Adrenal gland (tissue), 5 donors: ENCODE results near the gene ABCB11.

Experiments
- CTCF ChIP-seq, 6 experiments: fragments of 450-650 bp in 4 of 6; fragments of 200-600 bp in 2 of 6; sonication (generic) in 1 of 6; IDR thresholded peaks; 1 replicate in 5 of 6; 2 replicates in 1 of 6; pipeline versions ENCODE4 v1.5.1 to v1.8.0; 2016 to 2021; ENCODE audit warnings: antibody characterized with exemption in 6 of 6, mild to moderate bottlenecking in 2 of 6, moderate library complexity in 1 of 6
- POLR2A ChIP-seq, 2 donors: fragments of 450-650 bp; IDR thresholded peaks; one replicate each; pipeline ENCODE4 v1.6.1; 2017; ENCODE audit warnings: antibody characterized with exemption in 2 of 2, mild to moderate bottlenecking in 2 of 2, moderate library complexity in 1 of 2
- donor health status: DM: no; HTN: no; CAD: no.

GRCh38 chr2:169042856-169043255 is 11.7 kb upstream of the ABCB11 start:
- TF ChIP-seq CTCF (IDR thresholded peaks at IDR 0.05) (no peak), POLR2A (IDR thresholded peaks at IDR 0.05) (no peak)
